Cardiac fibroblast (primary cell): ENCODE results near the gene SSPN.

Experiments used
- DNase-seq, 2 donors: peaks; one replicate each; pipeline versions ENCODE4 v3.0.0 to v3.0.0-alpha.2; 2010; ENCODE audit warnings: low read depth in 2 of 2
- H3K4me3 ChIP-seq, 2 donors: replicated peaks in 1 of 2; 1 replicate in 1 of 2; 2 replicates in 1 of 2; pipeline ENCODE4 v1.5.1; 2011; ENCODE audit warnings: low read depth in 2 of 2, low read length in 2 of 2, mild to moderate bottlenecking in 2 of 2, moderate library complexity in 1 of 2
- TF ChIP-seq, protein P1 (sequence below): IDR thresholded peaks from one replicate; pipeline ENCODE4 v1.5.1; 2011; ENCODE audit warnings: low read depth, mild to moderate bottlenecking, low read length, inconsistent platforms

SSPN gene

DNA sequence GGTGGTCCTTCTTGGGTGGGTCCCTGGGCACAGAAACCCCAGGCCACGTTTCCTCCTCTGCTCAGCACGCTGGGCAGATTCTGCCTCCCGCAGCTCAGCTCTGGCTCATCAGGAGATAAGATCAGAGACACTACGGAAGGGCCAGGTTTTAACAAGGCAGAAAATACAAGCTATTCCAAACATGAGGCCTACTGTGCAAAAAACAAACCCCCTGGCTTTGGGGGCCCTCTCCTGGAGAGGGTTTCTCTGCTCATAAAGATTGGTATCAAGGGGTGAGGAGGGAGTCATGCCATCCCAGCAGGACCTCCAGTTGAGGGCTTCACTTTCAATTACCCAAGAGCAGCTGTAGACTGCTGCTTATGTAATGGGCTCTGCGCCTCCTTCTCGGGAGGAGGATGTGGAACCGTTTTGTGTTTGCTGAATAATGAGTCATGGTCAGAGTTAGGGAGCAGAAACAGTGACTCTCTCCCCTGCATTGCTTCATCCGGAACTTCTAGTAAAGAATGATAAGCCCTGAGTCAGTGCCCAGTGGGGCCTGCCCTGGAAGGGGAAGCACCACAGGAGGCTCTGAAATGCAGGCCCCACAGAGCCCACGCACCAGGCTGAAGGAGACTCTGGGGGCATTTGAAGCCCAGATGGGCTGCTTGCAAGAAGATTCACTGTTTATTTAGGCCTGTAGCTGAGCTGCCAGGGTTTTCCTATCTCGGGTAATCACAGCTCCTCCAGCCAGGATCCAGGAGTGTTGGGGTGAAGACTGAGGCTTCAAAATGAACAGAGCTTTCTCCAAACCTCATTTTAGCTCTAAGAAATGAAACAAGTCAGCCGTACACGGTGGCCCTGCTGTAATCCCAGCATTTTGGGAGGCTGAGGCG is 79.3 kb downstream of the SSPN start:
- TF ChIP-seq, protein P1, sequence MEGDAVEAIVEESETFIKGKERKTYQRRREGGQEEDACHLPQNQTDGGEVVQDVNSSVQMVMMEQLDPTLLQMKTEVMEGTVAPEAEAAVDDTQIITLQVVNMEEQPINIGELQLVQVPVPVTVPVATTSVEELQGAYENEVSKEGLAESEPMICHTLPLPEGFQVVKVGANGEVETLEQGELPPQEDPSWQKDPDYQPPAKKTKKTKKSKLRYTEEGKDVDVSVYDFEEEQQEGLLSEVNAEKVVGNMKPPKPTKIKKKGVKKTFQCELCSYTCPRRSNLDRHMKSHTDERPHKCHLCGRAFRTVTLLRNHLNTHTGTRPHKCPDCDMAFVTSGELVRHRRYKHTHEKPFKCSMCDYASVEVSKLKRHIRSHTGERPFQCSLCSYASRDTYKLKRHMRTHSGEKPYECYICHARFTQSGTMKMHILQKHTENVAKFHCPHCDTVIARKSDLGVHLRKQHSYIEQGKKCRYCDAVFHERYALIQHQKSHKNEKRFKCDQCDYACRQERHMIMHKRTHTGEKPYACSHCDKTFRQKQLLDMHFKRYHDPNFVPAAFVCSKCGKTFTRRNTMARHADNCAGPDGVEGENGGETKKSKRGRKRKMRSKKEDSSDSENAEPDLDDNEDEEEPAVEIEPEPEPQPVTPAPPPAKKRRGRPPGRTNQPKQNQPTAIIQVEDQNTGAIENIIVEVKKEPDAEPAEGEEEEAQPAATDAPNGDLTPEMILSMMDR: peak; percentile 15
- DNase-seq: peak; percentile 98 to 100
- no peak overlapping the region for H3K4me3 ChIP-seq

DNA sequence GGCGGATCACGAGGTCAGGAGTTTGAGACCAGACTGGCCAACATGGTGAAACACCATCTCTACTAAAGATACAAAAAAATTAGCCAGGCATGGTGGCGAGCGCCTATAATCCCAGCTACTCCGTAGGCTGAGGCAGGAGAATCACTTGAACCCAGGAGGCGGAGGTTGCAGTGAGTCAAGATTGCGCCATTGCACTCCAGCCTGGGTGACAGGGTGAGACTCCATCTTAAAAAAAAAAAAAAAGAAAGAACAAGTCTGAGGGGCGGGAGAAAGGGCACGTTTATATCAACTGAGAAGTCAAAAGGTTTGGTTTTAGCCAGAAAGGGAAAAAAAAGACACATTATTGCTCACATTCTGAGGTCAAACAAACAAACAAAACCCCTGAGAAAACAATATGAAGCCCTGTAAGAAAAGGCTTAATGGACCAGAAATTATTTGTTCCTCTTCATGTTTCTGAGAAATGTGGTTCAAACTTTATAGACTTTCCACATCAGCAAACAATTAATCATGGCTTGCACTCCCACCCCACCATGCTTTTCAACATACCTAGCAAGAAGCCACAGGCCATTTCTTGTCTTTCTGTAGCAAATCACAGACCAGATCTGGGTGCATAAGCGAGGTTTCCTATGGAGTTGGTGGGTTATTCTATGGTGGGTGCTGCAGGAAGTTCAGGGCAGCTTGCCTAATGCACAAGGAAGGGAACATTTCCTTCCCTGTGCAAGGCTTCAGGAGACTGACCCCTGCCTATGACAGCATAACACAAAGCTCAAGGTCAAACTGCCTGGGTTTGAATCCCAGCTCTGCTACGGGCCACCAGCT is 80.1 kb downstream of the SSPN start:
- TF ChIP-seq, protein P1: no peak
- DNase-seq: peak in 1 of 2 donors; percentile 51
- no peak overlapping the region for H3K4me3 ChIP-seq

DNA sequence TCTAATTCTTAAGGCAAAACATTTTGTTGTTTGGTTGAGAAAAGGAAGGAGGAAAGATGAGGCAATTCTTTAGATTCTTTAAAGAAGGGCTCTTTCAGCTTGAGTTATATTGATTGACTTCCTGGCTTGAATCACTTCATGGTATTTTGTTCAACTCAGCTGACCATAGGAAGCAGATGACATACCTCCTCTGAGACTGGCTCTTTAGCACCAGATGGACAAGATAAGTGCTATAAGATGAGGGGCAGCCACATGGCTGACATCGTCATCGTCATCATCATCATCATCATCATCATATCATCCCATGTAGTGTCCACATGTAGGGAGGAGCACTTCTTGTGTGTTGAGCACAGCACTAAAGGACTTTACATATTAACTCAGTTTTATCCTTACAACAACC is 81.3 kb downstream of the SSPN start:
- no peak overlapping the region for H3K4me3 ChIP-seq
- TF ChIP-seq, protein P1: no peak
- peak in 1 of 2 donors; percentile 18 for DNase-seq

DNA sequence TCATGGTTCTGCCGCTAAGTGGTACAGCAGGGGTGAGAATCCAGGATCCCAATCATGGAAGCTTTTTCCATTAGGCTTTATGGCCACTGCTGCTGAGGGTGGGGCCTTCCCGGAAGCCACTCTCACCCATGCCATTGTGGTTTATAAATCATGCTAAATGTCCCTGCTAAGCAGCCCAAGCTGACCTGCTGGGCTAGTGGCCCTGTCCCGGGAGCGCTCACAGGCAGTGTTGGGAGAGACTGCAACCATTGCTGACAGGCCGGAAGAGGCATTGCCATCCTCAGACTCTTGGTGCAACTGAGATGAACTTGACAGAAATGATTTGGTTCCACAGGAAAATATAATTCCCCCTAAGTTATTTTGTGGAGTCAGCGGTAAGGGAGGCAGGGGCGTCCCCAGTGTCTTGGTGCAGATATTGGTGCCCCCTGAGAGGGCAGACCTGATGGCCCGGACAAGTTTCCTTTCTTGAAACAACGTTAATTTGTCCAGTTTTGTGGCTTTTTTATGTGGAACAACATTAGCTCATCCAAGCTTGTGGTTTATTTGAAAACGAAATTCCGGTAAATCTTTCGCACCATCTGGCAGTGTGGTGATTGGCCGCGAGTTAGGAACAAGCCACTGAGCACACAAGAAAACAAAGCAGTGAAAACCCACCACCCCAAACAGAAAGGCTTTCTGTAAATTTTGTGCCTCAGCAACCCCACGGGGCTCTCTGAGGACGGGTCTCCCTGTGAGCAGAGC is 82.3 kb downstream of the SSPN start:
- TF ChIP-seq, protein P1: no peak
- DNase-seq: no peak
- no peak overlapping the region for H3K4me3 ChIP-seq

DNA sequence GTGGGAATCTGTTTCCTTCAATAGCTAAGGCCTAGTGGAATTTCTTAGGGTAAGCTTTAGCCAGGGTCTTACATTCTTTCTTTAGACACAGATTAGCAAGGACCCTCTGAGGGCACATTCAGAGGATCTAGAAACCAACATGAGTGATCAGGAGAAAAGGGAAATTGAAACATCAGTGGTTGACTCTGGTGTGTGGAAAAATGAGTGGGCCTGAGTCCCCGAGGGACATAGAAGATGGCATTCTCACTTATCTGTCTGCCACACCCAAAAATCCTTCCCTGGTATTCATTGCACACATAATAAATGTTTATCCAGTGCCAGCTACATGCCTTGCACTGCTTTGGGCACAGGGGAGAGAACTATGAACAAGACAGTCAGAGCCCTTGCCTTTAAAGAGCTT is 82.9 kb downstream of the SSPN start:
- DNase-seq: no peak
- TF ChIP-seq, protein P1: no peak
- no peak overlapping the region for H3K4me3 ChIP-seq

DNA sequence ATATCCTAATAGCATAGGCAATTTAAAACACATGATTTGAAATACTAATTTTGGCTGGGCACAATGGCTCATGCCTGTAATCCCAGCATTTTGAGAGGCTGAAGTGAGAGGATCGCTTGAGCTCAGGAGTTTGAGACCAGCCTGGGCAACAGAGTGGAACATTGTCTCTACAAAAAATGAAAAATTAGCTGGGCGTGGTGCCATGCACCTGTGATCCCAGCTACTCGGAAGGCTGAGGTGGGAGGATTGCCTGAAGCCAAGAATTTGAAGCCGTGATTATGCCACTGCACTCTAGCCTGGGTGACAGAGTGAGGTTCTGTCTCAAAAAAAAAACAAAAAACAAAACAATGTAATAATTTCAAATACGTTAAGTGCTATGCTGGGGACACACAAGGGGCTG is 83.3 kb downstream of the SSPN start:
- TF ChIP-seq, protein P1: no peak
- DNase-seq: no peak
- H3K4me3 ChIP-seq: no peak overlapping the region
